Activated CD8-positive, alpha-beta memory T cell treated with anti-CD3 and anti-CD28 coated beads, Interleukin-2, amount 50 U/mL, for 48 hours (primary cell): ENCODE results near the gene MYH6.

Source experiments
- DNase-seq: peaks from one replicate; pipeline ENCODE4 v3.0.0-alpha.2; 2020

The MYH6 gene

GRCh38 chr14:23375527-23376251 is 32.4 kb downstream of the MYH6 start:
- DNase-seq, result no peak

- DNase-seq, result no peak
Observed at GRCh38 chr14:23373041-23373440, 35.0 kb downstream of the MYH6 start.

- DNase-seq, result no peak
Observed at GRCh38 chr14:23372509-23372908, 35.6 kb downstream of the MYH6 start, which contains the start of gene IL25. Gene IL25, plus strand, starts transcription at chr14:23372809.

GRCh38 chr14:23371865-23372264 is 36.2 kb downstream of the MYH6 start:
- DNase-seq, result no peak

GRCh38 chr14:23370221-23370620 is 37.9 kb downstream of the MYH6 start:
- DNase-seq, result no peak

GRCh38 chr14:23366426-23366921 is 41.6 kb downstream of the MYH6 start:
- no peak for DNase-seq

GRCh38 chr14:23365732-23366425 is 42.2 kb downstream of the MYH6 start:
- no peak for DNase-seq

GRCh38 chr14:23365036-23365731 is 42.9 kb downstream of the MYH6 start, which contains the start of gene EFS:
Gene EFS, minus strand, starts transcription at chr14:23365172. Its CDS starts 147 bp downstream, at chr14:23365025.
- no peak for DNase-seq

- DNase-seq, result no peak
Observed at GRCh38 chr14:23364164-23365035, 43.7 kb downstream of the MYH6 start.

- DNase-seq, result no peak
Observed at GRCh38 chr14:23362200-23362599, 45.9 kb downstream of the MYH6 start.

GRCh38 chr14:23361763-23362162 is 46.3 kb downstream of the MYH6 start:
- no peak for DNase-seq

GRCh38 chr14:23361320-23361719 is 46.8 kb downstream of the MYH6 start:
- no peak for DNase-seq

- DNase-seq, result no peak
Observed at GRCh38 chr14:23360496-23360895, 47.6 kb downstream of the MYH6 start.

- DNase-seq, result no peak
Observed at GRCh38 chr14:23359722-23360447, 48.2 kb downstream of the MYH6 start.

- peak; percentile 45 for DNase-seq
Observed at GRCh38 chr14:23359167-23359626, 48.9 kb downstream of the MYH6 start.

- no peak for DNase-seq
Observed at GRCh38 chr14:23358553-23359166, 49.4 kb downstream of the MYH6 start.

- DNase-seq, result no peak
Observed at GRCh38 chr14:23358042-23358441, 50.0 kb downstream of the MYH6 start.

GRCh38 chr14:23357261-23357660 is 50.8 kb downstream of the MYH6 start:
- peak; percentile 47 for DNase-seq

- peak; percentile 30 for DNase-seq
Observed at GRCh38 chr14:23356662-23357061, 51.4 kb downstream of the MYH6 start.

GRCh38 chr14:23355871-23356435 is 52.1 kb downstream of the MYH6 start:
- DNase-seq, result no peak

- DNase-seq, result no peak
Observed at GRCh38 chr14:23354990-23355389, 53.1 kb downstream of the MYH6 start.
